ENCODE results near the gene PWP1. TPM values are rescaled to one million over a fixed set of nuclear protein-coding genes. Genes with fewer than 3 reads are reported as not detected.

Gene PWP1
- total RNA-seq, 4 donors from 2014 or later: 39.7 to 98.7 (median 49.6) TPM

GRCh38 chr12:107646436-107646835 lies 39.2 kb upstream of the PWP1 start:
- no peak overlapping the region for H3K4me3 ChIP-seq
- 96% methylated on average over 7 of the region's 7 CpGs for WGBS
- no peak overlapping the region for H3K27ac ChIP-seq (replicated peaks in 1 of 4)
- peaks cover 0 to 2% (median 0%) of the 10 kb centered on the region in 4 donors for H3K4me1 ChIP-seq
- DNase-seq (ENCODE audit: extremely low spot score): no peak
- no peaks in the 10 kb centered on the region for H3K9me3 ChIP-seq
- intact Hi-C loops (cut with DNase I): no loop called here
- H3K27me3 ChIP-seq: peaks cover 0 to 38% (median 0%) of the 10 kb centered on the region in 4 donors
- H3K36me3 ChIP-seq: no peaks in the 10 kb centered on the region
- TF ChIP-seq EP300 (IDR thresholded peaks at IDR 0.05) (no peak), CTCF (IDR thresholded peaks at IDR 0.05) (no peak), POLR2AphosphoS5 (IDR thresholded peaks at IDR 0.05) (no peak), POLR2A (IDR thresholded peaks at IDR 0.05; ENCODE audit: low read depth) (no peak)

GRCh38 chr12:107649661-107650061 lies 35.9 kb upstream of the PWP1 start:
- 28% methylated on average over 4 of the region's 4 CpGs for WGBS
- H3K27ac ChIP-seq (replicated peaks in 1 of 4): no peak overlapping the region
- no peaks in the 10 kb centered on the region for H3K36me3 ChIP-seq
- no peak overlapping the region for H3K4me3 ChIP-seq
- peaks cover 0 to 31% (median 0%) of the 10 kb centered on the region in 4 donors for H3K27me3 ChIP-seq
- H3K4me1 ChIP-seq: peaks cover 0 to 2% (median 0%) of the 10 kb centered on the region in 4 donors
- H3K9me3 ChIP-seq: no peaks in the 10 kb centered on the region
- TF ChIP-seq EP300 (IDR thresholded peaks at IDR 0.05) (no peak), POLR2AphosphoS5 (IDR thresholded peaks at IDR 0.05) (no peak), POLR2A (IDR thresholded peaks at IDR 0.05; ENCODE audit: low read depth) (no peak), CTCF (IDR thresholded peaks at IDR 0.05) (no peak)
- no peak for DNase-seq (ENCODE audit: extremely low spot score)
- intact Hi-C loops (cut with DNase I): no loop called here

GRCh38 chr12:107650977-107651376 lies 34.6 kb upstream of the PWP1 start:
- no peaks in the 10 kb centered on the region for H3K9me3 ChIP-seq
- H3K4me1 ChIP-seq: peaks cover 0 to under 1% (median 0%) of the 10 kb centered on the region in 4 donors
- peaks cover 0 to 22% (median 0%) of the 10 kb centered on the region in 4 donors for H3K27me3 ChIP-seq
- intact Hi-C loops (cut with DNase I): no loop called here
- no peaks in the 10 kb centered on the region for H3K36me3 ChIP-seq
- TF ChIP-seq CTCF (IDR thresholded peaks at IDR 0.05): no peak
- 64% methylated on average over 10 of the region's 10 CpGs for WGBS
- no peak overlapping the region for H3K4me3 ChIP-seq
- H3K27ac ChIP-seq (replicated peaks in 1 of 4): no peak overlapping the region
- no peak for DNase-seq (ENCODE audit: extremely low spot score)

GRCh38 chr12:107651571-107652449 lies 33.8 kb upstream of the PWP1 start:
- intact Hi-C loops (cut with DNase I): no loop called here
- Histone ChIP-seq H3K27ac (replicated peaks in 1 of 4) (no peak overlapping the region), H3K4me3 (no peak overlapping the region), H3K9me3 (no peaks in the 10 kb centered on the region), H3K36me3 (no peaks in the 10 kb centered on the region), H3K4me1 (no peaks in the 10 kb centered on the region), H3K27me3 (peaks cover 0 to 22% (median 0%) of the 10 kb centered on the region in 4 donors)
- WGBS: 68% methylated on average over 11 of the region's 11 CpGs
- no peak for TF ChIP-seq EP300 (IDR thresholded peaks at IDR 0.05)
- TF ChIP-seq CTCF (IDR thresholded peaks at IDR 0.05): no peak
- TF ChIP-seq POLR2A (IDR thresholded peaks at IDR 0.05; ENCODE audit: low read depth): no peak
- no peak for TF ChIP-seq POLR2AphosphoS5 (IDR thresholded peaks at IDR 0.05)
- no peak for DNase-seq (ENCODE audit: extremely low spot score)

All from esophagus muscularis mucosa (tissue), 4 donors.